GM21529 (cell line): ENCODE results near the gene ARHGAP44.

ENCODE experiments used
- ATAC-seq: cut with Tn5 transposase; IDR thresholded peaks from one replicate; pipeline ENCODE4 v1.9.1; 2021; ENCODE audit not compliant: unreplicated experiment

Gene ARHGAP44

DNA sequence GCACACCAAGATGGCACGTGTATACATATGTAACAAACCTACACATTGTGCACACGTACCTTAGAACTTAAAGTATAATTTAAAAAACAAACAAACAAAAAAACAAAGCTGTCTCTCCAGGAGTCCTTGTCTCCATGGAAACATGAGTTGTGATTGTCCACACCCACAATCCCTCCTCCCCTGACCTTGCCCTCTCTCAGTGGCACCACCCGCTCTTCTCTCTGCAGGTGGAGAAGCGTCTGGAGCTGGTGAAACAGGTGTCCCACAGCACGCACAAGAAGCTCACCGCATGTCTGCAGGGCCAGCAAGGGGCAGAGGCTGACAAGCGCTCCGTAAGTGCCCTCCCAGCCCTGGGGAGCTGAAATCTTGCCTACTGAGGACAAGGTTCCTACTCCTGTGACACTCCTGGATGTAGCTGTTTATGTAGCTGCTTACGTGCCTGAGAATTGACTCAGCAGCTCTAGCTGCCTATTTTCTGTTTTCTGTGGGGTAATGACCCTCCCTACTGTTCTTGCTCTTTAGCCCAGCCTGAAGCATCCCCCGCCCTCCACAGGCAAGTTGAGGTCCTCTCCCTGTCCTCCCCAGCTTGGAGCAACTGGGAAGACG lies 107.0 kb downstream of the ARHGAP44 start:
- ATAC-seq = no peak

DNA sequence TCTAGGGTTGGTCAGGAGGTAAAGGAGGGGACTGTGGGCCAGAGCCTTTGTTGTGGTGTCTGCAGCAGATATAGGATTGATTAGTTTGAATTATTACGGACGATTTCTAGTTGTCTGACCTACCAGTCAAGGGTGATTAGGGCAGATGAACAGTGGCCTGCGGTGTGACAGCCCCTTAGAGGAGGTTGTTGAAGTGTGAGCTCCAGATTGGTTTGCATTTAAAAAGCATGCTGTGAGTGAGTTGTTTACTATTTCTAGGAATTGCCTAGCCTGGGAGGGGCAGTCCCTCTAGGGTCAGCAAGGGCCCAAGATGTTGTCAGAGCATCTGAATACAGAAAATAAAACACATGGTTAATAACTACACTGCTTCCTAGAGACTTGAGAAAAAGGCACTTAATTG lies 108.8 kb downstream of the ARHGAP44 start:
- ATAC-seq = no peak

DNA sequence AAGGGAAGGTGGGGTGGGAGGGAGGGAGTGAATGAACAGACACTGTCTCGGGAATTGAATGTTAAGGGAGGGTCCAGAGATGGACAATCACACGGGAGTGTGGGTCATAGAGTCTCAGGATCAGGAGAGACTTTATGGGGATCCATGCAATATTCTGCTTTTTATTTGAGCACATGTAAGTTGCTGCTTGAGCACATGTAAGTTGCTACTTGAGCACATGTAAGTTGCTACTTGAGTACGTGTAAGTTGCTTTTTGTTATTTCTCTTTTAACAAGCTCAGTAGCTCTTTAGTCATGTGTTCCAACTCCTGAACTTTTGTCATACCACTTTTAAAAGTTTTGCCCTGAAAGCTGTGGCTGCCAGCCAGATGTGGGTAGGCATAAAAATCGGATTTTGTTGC lies 110.3 kb downstream of the ARHGAP44 start:
- ATAC-seq = no peak

DNA sequence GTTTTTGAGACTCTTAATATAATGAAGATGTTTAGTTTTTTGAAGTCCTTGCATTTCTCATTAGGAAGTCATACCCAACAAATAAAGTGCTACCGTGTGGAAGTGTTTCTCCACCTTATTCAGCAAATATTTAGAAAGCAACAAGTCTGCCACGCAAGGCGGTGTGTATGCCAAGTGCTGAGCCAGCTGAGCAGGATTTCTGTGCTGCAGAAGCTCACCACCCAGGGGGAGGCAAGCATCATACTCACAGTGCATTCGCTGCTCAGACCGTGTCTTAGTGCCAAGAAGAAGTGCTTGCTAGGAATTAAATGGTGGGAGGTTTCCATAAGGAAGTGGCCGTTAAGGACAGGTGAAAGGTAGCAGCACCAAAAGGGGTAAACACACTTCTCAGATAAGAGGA lies 111.2 kb downstream of the ARHGAP44 start:
- ATAC-seq = no peak

DNA sequence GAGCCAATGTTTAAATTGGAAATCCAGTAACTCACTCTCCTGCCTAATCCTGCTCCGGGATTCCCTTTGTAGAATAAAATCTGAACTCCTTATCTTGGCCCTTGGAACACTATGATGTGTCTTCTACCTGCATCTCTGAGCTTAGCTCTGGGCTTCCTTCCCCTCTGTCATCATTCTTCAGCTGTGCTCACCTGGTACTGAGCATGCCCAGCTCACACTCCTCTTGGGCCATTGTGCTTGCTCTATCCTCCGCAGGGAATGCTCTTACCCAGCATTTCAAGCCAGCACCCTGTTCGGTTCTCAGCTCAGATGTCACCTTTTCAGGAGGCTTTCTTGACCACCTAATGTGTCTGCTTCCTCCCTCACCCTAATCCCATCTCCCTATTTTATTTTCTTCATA lies 112.7 kb downstream of the ARHGAP44 start:
- ATAC-seq = no peak

DNA sequence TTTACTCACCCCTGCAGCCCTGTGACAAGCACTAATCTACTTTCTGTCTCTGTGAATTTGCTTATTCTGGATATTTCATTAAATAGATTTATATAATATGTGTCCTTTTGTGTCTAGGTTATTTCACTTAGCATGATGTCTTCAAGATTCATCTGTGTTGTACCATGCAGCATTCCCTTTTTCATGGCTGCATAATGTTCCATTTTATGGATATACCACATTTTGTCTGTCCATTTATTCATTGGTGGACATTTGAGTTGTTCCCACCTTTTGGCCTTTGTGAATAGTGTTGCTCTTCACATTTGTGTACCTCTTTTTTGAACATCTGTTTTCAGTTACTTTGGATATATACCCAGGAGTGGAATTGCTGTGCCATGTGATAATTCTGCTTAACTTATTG lies 118.2 kb downstream of the ARHGAP44 start:
- ATAC-seq = no peak

DNA sequence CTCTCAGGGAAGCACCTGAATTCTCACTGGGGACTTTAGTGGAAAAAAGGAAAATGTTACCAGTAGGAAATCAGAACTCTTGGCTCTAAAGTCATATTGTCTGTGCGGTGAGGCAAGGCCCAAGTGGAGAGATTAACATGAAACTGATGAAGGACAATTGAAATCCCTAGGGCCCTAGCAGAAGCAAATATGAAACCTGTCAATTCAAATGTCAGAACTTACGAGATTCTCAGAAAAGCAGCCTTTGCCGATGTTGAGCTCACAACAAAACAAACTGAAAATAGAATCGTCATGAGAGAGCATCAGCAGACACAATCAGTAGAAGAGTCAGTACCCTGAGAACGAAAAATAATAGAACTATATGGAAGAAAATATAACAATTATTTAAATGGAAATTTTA lies 119.7 kb downstream of the ARHGAP44 start:
- no peak for ATAC-seq

DNA sequence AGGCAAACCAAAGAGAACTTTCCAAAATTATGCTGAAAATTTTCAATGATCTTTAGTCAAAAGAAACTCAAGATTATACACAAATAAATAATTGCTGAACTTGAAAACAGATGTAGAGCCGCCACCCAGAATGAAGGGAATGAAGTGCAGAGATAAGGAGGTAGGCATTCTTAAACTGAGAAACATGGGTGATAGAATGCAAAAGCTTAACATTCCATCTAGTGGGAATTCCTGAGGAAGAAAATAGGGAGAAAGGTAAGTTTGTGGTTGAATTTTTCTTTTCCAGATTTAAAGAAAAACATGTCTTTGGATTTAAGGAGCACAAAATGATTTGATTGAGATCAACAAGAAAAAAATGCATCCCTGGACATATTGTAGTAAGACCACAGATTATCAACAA lies 120.2 kb downstream of the ARHGAP44 start:
- ATAC-seq = no peak

DNA sequence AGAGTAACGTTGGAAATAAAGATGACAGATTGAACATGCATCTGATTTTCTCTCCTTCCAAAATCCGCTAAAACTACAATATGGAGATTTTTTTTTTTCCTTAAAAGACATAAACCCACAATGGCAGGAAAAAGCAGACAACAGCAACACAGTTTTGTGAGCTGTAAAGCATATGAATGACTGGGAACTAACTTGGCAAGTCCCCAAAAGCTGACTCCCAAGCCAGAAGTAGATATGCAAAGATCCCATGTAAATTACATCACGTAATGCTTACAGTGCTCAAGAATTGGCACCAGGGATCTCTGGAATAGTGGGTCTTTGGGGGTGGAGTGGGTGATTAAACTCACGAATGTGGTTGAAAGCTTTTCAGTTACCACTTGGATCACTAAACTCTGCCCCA lies 121.9 kb downstream of the ARHGAP44 start:
- ATAC-seq = no peak

DNA sequence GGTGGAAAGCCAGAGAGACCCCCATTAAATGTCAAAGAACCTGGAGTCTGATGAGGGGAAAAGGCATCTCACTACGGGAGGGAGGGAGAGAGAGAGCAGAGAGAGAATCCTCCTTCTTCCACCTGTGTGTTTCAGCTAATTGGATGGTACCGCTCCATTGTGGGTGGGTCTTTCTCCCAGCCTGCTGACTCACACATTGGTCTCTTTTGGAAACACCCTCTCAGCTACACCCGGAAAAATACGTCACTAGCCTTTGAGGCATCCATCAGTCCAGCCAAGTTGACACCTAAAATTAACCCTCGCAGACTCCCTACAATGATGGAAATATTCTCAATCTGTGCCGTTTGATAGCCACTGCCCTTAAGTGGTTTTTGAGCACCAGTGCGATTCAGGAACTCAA lies 128.1 kb downstream of the ARHGAP44 start:
- ATAC-seq = no peak

DNA sequence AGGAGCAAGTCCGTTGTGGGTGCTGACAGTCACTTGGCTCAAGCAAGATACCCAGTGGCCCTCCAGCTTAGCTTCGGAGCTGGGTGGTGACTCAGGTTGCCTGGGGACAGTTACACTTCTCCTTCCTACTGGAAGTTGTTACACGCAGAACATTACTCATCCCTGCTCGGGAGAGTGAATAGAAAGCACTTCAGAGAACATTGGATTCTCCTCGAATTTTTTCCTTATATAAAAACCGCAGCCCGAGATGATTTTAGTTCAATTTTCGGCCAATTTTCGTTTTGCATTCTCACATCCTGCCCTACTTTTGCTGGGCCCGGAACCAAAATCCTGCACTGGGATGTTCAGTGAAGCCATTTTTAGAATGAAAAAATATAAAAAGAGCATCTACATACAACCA lies 128.8 kb downstream of the ARHGAP44 start:
- ATAC-seq = no peak

DNA sequence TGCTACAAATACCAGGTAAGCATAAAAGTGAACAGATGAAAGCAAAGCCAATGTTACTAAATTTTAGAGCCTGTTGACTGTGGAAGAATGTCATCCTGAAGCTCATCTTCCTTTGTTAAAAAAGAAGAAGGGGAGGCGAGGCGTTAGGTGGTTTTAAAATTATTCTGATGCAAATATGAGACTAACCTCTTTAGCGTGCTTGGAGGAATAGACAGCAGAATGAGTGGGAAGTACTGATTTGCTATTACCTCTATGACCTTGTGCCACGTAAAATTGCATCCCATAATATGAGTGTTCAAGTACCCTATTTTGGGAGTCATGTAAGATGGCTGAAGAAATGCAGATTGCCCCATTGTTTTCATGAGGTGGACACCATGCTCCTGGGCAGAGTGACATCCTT lies 132.8 kb downstream of the ARHGAP44 start:
- no peak for ATAC-seq

DNA sequence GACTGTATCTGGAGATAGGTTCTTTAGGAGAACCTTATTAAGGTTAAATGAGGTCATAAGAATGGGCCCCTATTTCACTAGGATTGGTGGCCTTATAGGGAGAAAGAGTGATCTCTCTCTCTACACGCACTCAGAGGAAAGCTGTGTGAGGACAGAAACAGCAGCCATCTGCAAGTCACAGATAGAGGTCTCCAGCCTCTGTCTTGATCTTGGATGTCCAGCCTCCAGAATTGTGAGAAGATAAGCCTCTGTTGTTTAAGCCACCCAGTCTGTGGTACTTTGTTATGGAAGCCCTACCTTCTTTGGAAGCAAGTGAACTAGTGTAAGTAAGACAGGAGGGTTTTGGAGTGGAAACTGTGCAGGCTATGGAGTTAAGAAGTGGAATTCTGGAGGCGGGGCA lies 135.3 kb downstream of the ARHGAP44 start:
- no peak for ATAC-seq

DNA sequence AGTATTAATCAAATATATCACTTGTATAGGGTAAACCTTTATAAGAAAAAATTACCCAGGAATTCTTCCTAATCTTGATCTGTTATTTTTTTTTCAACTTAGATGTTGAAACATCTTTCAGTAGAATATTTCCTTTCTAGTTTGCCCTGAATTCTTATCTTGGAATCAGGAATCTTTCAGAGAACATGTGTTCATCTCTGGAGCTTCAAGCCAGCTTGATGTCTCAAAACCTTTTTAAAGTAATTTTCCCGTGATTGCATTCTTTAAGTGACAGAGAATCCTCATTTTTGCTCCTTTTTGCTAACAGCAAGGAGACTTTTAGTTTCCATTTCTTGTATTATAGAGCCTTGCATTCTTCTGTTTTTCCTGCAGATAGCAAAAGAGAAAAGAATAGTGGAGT lies 137.7 kb downstream of the ARHGAP44 start:
- no peak for ATAC-seq

DNA sequence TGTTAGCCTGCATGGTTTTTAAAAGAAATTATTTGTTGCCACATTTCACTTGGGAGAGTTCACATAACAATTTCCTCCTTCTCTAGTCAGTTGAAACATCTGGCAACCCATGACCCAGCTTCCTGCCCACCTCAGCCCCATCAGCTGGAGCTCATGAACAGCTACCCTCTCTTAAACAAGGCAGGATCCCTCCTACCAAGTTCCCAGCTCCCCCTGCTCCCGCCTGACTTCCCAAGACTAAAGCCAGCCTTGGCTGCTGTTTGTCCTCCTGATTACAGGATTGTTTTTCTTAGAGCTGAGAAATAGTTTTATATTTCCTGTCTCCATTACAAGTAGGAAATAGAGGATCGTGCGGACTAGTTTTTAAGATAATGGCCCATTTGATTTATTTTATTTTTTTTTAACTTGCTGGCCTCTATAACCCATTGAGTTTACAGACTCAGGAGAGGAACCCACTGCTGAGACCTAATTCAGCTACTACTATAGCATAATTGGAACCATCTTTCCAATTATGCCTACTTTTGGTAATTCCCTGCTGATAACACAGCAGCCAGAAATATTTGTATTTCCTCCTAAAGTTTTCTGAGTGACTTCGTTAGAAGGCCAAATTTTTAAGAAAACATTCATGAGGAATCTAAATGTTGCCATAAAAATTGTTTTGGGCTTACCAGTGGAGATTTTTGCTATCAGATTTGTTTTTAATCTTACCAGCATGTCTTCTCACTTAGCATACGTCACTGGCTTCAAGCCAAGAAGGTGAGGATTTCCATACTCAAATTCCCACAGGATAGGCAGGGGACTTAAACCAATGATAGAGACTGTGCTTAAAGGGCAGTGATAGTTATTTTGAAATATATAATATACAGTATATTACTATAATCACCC lies 138.5 kb downstream of the ARHGAP44 start:
- ATAC-seq = no peak

DNA sequence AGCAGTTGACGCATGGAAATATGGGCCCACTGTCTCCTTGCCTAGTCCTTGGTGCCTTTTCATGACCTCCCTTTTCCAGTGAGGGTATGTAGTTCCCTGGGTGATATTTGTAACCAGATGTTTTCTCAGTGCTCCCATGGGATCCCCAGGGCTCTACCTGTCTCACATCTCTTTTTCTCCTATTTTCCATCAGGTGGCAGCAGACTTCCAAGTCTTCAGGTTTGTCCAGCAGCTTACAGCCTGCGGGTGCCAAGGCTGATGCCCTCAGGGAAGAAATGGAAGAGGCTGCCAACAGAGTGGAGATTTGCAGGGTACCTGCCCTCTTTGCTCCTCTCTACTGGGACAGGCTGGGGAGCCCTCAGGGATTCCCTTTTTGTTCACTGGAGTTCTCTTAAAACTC lies 139.4 kb downstream of the ARHGAP44 start:
- ATAC-seq = no peak

DNA sequence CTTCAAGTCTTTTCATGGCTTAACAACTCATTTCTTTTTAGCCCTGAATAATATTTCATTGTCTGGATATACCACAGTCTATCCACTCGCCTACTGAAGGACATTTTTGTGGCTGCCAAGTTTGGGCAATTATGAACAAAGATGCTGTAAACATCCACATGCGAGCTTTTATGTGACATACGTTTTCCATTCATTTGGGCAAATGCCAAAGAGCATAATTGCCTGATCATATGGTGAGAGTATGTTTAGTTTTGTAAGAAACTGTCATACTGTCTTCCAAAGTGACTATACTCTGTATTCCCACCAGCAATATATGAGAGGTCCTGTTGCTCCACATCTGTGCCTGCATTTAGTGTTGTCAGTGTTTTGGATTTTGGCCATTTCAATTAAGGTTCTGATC lies 147.2 kb downstream of the ARHGAP44 start:
- no peak for ATAC-seq

DNA sequence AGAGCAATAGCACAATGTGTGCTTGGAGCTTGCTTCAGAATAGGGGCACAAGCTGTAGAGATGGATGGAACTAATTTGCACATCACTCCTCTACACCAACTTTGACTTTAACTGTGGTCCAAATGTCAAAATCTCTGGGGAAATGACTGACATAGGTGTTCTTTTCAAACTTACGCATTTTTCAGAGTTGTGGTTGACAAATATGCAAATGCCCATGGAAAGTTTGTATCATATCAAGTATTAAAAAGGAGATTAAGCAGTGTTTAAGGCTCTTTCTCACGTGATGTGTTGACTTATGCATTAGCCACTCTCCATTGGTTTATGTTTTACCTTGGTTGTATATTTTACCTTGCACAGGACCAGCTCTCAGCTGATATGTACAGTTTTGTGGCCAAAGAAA lies 151.4 kb downstream of the ARHGAP44 start:
- no peak for ATAC-seq

DNA sequence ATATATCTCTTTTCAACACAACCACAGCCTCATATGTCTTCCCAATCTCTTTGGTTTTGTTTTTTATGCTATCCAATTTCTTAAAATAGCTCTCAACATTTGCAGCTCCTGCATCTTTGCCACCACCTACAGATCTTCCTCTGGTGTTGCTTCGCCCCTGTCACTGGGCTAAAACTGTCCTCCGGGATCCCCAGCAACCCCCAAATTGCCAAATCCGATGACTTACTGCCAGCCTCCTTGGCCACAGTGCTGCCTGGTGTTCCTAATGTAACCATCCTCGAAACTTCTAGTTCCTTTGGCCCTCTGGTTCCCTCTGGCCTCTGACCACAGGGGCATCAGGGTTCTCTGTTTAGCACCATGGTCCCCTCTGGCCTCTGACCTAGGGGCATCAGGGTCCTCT lies 157.7 kb downstream of the ARHGAP44 start:
- ATAC-seq = no peak

DNA sequence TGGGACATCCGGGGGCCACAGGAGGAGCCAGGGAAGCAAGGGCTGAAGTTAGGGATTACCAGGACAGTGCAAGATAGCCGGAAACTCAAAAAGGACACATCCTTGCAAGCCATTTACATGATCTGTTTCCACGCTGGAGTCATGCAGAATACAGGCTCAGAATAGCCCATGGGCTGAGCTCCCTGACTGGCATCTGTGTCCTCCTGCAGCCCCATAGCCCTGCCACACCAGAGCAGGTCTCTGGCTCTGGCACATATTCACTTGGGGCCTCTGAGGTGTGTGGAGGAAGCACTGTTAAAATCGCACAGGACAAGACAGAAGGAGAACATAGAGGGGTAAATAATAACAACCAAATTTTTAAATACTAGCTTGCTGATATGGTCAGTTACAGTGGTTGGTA lies 162.7 kb downstream of the ARHGAP44 start:
- no peak for ATAC-seq

DNA sequence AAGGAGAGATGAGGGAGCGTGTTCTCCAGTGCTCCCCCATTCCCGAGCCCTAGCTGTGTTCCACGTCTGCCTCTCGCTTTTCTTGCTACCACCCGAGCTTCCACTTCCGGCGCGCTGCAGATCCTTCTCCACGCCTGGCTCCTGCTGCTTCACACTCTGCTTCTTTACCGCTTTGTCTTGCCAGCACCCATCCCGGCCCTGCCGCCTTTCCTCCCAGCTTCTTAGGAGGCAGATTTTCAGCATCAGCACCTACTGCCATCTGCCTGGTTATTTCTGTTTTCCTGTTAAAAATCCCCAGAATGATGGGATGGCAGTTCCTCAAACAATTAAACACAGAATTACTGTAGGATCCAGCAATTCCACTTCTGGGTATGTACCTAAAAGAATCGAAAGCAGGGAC lies 163.9 kb downstream of the ARHGAP44 start:
- ATAC-seq = no peak

DNA sequence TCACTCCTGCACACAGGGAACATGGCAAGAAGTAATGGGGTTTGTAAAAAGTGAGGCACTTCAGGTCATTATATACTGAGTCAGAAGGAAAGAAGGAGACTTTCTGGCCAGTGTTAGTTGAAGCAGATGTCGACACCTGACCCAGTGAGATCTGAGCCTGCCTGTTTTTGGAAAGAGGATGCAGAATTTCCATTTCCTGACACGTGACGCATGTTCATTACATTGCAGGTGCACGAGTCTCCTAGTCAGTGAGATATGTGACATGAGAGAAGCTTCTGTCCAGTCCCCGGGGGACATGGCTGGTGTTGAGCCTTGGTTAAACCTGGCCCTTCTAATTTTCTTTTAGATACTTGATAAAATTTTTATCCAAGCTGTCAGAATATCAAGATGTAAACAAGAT lies 166.2 kb downstream of the ARHGAP44 start:
- ATAC-seq = no peak

DNA sequence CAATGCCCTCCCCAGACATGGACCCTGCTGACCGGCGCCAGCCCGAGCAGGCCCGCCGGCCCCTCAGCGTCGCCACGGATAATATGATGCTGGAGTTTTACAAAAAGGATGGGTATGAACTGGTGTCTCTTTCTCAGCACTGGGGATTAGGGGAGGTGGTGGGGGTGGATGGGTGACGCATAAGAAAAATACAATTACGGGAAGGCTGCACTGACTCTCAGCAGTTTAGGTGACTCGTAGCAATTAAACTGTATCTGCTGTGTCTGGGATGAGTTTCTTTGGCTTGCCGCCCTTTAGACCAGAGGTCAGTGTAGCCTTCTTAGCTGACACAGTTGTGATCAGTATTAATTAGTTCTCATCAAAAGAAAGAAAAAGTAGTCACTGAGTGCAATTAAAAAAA lies 169.5 kb downstream of the ARHGAP44 start:
- no peak for ATAC-seq
